Activated CD4-positive, alpha-beta T cell treated with anti-CD3 and anti-CD28 coated beads, Interleukin-10, Interleukin-2, amounts not matched to agents 100 ng/mL and 50 ng/mL, durations not matched to agents 16 hours and 8 hours (primary cell): ENCODE measurements around the gene ASB1.

Experiments
- DNase-seq: peaks from one replicate; pipeline ENCODE4 v3.0.0-alpha.2; 2020

The ASB1 gene

DNA sequence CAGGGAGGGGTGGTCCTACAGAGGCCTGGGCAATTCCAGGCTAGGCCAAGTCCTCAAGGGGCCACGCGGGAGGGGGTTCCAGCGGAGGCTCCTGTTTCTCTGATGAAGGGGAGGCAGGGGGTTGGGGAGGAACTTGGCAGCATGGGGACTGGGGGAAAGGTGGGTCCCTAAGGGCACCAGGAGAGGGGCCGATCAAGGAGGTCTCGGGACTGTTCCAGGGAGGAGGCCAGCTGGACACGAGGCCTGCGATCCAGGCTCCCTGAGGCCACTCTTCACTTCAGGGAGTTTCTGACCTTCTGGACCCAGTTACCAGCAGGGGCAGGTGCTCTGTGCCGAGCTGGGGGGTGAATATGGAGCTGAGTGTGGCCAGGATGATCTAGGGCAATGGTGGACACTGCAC, 71.5 kb downstream of the ASB1 start:
- no peak for DNase-seq

DNA sequence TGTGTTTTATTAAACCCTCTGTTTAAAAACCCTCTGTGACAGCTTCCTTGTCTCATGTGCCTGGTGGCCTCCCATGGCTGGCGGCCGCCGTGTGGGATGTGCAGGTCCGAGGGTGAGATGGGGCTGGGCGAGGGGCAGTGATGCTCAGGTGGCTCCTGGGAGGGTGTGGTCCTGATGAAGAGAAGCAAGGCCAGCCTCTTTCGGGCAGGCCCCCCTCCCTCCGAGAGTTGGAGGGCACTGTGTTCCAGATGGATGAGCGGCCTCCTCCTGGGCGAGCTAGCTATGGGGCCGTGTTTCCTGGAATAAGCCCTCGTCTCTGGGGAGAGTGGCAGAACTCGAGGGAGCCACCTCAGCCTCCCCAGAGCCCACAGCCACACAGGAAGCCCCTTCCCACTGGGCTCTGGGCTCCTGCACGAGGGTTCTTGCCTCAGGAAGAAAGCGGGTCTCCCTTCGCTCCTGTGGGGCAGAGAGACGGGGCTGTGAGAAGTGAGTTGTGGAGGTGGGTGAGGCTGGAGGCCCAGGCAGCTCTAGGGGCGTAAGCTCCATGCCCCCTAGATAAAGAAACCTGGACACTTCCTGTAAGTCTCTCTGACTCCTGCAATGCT, 72.1 kb downstream of the ASB1 start:
- DNase-seq = no peak

DNA sequence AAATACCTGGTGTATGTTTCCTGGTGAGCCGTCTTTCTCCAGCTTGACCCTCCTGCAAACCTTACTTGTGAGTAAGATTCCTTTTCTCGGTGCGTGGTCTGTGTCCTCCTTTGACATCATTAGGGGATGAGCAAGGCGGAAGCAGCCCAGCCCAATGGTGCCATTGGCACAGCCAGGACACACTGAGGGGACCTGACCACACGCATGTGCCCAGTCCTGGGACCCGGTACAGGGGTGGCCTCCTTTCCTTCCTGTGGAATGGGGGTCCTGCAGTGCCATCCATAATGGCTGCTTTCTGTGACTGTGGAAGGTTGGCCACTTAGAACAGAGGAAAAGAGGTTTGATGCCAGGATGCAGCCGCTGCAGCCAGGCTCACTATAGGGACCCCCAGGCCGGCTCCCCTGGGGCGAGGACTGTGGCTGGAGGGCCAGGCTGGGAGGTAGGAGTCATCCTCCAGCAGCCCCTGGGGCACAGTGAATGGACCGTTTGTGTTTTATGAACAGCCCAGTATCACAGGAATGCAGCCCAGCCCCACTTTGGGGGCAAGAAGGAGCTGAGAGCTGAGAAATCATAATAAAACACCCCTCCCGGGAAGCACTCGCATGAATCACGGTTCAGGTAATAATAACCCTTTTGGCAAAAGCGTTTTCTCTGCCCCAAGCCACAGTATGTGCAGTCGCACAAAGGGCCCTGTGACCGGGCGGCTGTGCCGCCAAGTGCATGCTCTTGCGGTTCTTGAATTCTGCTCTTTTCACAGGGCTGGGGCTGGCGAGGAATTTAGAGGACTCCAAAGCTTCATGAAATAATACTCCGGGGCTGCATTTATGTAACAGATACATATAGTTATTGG, 73.2 kb downstream of the ASB1 start:
- DNase-seq = no peak

DNA sequence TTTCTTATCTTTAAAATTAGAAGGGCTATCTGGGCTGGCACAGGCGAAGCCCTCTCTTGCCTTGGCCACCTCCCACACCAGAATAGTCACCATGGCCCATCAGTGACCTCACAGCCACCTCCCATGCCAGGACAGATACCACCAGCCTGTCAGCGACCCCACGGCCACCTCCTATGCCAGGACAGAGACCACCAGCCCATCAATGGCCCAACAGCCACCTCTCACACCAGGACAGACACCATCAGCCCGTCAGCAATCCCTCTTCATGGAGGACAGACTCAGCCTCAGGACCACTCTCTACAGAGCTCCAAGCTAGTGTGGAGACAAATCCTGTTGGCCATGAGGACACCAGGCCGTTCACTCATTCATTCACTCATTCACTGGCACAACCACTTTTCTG, 74.6 kb downstream of the ASB1 start:
- no peak for DNase-seq
